HG03025 (cell line): ENCODE results near the gene POLR3GL.
A peak's percentile ranks its signal among the peaks of the same experiment; 100 is the strongest.

Source experiments
- ATAC-seq: cut with Tn5 transposase; IDR thresholded peaks from one replicate; pipeline ENCODE4 v1.9.1; 2021; ENCODE audit warnings: mild to moderate bottlenecking, moderate library complexity; ENCODE audit not compliant: unreplicated experiment, low FRiP score

POLR3GL gene

DNA sequence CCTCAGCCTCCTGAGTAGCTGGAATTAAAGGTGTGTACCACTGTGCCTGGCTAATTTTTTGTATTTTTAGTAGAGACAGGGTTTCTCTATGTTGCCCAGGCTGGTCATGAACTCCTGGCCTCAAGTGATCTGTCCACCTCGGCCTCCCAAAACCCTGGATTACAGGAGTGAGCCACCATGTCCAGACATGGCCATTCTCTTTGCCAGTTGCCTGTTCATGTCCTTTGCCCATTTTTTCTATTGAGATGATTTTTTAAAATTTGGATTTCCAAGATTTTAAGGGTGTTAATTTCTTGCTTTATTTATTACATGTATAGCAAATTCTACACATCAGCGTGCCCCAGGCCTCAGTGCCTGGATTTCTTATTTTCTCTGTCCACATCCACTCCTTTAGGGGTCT, 2.8 kb downstream of the POLR3GL start:
- ATAC-seq: no peak

DNA sequence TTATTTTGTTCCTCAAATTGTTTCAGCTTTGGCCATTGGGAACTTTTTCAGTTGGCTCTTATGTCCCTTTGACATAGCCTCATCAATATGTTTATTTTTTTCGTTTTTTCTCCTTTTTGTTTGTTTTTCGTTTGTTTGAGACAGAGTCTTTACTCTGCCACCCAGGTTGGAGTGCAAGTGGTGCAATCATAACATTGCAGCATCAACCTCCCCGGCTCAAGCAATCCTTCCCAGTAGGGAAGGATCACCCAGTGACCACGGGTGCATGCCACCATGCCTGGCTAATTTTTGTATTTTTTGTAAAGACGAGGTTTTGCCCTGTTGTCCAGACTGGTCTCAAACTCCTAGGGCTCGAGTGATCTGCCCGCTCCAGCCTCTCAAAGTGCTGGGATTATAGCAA, 8.1 kb downstream of the POLR3GL start:
- no peak for ATAC-seq

DNA sequence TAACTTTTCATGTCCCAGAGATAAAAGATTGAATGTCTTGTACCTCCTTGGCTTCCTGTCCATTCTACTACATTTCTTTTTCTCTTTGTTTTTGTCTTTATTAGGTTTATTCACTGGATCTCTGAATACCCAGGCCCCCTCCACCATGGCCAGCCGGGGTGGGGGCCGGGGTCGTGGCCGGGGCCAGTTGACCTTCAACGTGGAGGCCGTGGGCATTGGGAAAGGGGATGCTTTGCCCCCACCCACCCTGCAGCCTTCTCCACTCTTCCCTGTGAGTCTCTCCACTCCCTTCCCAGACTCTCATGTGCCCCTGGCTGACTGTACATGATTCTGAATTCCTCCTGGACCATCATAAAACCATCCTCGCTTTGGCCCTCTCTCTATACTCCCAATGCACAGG, 10.2 kb downstream of the POLR3GL start:
- ATAC-seq: no peak

DNA sequence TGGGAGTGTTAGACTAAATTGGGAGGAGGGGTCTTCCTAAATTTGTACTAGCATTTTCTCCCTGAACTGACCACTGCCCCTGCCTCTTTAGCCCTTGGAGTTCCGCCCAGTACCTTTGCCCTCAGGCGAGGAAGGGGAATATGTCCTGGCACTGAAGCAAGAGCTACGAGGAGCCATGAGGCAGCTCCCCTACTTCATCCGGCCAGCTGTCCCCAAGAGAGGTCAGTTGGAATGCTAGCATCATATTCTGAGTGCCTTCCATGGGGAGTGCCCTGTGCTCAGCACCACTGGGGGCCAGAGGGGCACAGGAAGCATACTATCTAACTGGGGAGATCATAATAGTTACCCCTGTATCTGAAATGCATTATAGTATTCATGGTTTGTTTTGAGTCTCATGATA, 10.7 kb downstream of the POLR3GL start:
- no peak for ATAC-seq

DNA sequence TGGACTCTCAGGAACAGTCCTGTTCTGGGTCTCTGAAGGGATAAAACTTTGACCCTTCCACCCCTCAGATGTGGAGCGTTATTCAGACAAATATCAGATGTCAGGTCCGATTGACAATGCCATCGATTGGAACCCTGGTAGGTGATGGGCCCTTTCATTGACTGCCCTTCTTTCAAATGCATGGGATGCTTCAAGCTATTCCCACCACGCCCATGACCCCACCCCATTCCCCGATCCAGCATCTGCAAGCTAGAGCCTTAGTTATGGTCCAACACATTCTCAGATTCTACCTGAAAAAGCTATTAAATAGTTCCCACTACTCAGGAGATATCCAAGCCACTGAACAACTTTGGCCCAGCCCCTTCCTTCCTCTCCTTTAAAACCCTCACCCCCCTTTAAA, 12.5 kb downstream of the POLR3GL start:
- no peak for ATAC-seq

DNA sequence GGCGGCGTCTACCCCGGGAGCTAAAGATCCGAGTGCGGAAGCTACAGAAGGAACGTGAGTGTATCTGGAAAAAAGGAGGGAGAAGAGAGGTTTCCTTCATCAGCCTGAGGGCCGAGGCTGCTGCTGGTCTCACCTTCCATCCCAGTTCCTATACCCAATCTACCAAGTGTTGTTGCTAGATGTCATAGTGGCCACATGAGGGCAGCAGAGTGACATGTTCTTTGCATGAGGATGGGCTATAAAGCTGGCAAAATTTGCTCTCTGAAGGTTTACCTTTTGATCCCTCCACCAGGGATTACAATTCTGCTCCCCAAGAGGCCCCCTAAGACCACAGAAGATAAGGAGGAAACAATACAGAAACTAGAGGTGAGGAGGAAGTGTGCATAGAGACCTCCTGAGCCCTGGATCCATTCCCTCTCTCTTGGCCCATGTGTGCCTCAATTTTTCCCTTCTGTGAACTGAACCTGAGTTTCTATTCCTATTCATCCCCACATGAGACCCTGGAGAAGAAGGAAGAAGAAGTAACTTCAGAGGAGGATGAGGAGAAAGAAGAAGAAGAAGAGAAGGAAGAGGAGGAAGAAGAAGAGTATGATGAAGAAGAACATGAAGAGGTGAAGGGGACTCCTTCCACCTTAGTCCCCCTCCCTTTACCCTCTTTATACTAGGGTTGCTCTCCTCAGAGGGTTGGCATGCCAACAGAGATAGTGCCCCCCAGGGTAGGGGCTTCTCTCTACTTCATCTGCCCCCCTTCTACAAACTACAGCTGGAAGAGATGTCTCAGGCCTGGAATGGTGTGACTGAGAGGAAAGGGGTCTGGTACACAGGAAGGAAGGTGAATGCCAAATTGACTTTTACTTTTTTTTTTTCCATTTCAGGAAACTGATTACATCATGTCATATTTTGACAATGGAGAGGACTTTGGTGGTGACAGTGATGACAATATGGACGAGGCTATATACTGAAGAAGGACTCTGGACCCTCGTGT, 13.3 kb downstream of the POLR3GL start:
- ATAC-seq: no peak

DNA sequence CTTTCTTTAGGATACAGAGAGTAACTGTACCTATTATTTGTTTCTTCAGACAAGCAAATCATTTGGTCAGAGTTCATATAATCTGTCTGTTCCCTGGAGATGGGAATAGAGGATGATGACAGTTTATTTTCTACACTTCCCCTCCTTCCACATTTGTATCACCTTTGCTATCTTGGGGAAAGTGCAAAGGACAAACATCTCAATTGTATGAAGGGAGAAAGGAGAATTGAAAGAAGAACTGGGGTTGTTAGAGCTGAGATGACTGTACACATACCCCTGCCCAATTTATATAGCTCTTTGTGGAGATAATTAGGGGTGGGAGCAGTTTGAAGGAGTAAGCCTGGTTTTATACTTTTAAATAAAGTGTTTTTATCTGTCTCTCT, 14.0 kb downstream of the POLR3GL start:
- no peak for ATAC-seq

DNA sequence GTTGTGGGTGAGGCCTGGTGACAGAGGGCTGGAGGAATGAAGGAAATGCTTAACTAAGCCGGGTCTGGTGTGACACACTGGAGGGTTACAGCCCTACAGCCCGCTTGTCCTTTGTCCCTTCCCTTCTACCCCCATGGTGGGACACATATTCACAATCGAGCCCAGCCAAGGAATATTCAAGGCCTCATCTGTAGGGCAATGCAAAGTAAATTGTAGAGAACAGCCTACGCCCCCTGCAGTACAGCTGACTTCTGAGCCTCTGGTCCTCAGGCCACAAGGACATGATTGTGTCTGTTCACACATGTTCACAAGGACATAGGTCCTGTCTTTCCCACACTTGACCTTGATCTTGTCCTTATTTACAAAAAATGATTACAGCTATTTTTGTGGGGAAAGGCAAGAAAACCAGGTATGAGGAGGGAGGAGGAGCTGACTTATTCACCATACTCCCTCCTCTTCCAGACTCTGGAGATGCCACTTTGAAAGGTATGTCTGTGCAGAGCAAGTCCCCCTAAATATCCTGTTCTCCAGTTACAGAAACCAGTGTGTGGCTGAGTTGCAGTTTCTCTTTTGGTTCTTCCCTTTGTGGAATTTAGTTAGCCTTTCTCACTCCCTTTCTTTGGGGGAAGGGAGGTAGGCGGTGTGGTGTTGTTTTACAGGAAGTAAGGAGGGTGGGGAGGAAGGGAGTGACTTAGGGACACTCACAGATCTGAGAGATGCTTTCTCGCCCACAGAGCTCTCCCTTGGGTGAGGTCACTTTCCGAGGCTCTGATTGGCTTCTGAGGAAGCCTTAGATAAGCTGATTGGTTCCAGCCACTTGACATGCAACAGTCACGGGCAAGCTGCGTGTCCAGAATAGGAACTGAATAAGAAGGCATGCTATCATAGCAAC, 14.6 kb downstream of the POLR3GL start:
- peak; percentile 90 for ATAC-seq

DNA sequence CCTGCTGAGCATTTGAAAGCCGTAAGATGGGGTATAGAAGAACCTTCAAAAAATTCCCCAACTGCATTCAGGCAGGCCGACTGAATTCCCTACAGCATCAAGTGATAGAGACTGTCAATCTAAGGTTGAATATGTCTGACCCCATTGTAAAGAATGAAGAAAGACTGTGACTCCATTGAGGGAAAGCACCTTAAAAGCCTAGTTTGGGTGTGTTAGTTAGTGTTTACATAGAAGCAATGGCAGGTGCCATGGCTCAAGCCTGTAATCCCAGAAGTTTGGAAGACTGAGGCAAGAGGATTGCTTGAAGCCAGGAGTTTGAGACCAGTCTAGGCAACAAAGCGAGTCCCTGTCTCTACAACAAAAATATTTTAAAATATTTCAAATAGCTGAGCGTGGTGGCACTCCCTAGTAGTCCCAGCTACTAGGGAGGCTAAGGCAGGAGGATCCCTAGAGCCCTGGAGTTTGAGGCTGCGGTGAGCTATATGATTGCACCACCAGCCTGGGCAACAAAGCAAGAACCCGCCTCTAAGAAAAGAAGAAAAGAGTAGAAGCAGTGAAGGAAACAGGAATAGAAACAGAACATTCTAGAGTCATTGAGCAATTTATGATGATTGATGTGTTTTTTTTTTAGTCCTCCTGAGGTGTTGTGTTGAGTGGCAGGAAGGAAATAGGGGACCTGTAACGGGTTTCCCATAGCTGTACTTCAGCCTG, 15.4 kb downstream of the POLR3GL start:
- ATAC-seq: peak; percentile 18

DNA sequence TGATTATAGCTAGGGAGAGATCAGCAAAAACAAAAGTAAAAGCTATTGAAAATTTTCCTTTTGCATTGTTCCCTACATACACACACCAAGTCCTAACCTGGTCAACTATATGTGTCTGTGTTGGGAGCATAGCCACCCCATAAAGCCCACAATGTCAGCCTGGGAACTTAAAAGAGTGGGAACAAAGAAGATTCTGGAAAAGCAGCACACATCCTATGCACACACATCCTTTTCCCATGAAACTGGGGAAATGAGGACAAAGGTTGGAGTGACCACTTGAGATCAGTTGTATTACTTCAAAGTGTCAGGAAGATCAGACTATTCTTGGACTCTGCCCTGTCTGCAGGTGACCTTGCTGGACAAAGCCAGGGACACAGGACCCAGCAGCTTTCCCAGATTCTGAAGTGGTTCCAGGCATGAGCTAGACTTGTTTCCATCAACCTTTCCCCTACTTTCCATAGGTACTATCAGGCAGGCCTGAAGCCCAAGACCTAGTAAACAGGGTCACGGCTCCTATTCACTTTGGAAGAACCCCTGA, 16.0 kb downstream of the POLR3GL start:
- ATAC-seq: no peak

DNA sequence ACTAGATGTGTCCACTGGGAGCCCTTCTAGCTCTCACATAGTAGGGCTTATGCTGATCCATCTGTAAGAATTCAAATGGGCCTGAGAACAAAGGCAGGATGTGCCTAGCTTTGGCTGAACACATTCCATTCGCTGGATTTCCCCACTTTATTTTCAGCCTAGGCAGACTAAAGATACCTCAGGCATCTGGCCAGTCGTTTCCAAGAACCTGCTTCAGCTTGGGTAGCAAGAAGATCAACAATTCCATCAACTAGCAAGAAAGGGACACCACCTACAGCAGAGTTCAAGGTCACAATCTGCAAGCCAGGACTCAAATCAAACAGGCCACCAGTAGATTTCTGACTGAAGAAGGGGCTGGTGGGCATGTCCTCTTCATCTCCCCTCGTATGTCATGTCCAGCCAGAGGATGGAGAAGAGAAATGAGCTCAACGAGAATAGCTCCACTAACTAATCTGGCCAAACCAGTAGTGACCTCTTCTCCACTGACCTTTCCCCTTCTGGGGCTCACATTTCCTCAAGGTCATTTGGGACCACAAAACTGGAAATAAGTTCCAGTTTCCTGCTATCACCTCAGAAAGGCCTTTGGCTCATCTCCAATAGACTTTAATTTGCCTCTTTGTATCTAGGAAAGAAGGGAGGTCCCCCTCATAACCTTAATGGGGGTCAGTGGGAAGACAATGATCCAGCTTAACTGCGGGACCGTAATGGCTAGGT, 17.7 kb downstream of the POLR3GL start:
- ATAC-seq: no peak

DNA sequence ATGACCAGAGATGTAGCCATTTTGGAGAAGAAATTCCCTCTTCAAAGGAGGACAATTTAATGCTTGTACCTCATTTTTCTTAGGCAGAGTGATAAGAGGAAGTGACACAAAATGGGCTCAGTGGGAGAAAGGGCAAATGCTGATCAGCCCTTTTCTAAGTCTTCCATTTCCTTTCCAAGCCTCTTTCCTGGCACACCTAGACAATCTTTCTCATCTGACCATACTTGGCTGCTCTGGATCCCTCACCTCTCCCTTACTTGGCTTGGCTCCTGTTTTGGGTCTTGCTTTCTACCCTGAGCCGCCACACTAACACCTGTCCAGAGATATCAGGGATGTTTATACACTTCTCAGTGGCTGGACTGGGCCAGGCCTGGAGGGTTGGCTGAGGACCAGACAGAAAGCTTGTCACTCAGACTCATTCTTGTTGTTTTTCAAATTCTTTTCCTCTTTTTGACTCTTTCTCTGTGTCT, 18.8 kb downstream of the POLR3GL start:
- ATAC-seq: no peak

DNA sequence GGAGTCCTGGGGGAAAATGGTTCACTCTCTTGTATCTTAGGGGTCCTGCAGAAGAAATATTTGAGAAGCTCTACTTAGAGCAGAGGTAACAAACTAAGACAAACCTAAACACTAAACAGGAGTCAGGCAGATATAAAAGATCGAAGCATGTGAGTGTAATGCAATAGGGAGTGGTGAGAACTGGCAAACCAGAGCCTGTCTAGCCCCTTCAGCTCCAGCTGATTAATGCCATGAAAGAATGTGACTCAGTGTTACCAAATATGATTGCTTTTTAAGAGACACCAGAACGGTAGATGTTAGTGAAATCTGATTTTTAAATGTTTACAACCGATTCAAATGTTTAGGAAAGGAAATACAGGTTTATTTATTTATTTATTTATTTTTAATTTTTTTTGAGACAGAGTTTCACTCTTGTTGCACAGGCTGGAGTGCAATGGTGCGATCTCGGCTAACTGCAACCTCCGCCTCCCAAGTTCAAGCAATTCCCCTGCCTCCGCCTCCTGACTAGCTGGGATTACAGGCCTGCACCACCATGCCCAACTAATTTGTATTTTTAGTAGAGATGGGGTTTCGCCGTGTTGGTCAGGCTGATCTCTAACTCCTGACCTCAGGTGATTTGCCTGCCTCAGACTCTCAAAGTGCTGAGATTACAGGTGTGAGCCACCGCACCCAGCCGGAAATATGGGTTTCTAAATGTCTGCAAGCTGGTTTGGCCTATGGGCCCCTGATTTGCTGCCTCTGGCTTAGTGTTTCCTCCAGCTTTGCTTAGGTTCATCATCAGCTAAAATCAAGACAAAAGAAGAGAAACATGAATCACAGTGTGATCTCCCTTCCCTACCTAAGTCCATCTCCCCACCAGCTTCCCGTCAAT, 19.7 kb downstream of the POLR3GL start:
- no peak for ATAC-seq

DNA sequence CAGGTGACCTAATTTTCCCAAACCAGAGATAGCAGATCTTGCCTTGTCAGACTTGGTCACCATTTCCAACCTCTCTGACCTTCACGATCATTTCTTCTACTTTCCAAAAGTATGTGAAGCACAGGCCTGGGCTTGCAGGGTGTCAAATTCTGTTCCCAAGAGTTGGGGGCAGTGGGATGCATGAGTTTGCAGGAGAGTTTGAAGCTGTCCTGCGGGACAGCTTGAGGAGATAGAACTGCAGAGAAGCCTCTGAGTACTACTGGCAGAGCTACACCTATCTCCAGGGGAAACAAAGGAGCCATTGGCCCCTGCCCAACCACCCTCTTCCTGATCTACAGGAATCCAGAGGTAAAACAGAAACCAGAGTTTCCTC, 20.6 kb downstream of the POLR3GL start:
- no peak for ATAC-seq

DNA sequence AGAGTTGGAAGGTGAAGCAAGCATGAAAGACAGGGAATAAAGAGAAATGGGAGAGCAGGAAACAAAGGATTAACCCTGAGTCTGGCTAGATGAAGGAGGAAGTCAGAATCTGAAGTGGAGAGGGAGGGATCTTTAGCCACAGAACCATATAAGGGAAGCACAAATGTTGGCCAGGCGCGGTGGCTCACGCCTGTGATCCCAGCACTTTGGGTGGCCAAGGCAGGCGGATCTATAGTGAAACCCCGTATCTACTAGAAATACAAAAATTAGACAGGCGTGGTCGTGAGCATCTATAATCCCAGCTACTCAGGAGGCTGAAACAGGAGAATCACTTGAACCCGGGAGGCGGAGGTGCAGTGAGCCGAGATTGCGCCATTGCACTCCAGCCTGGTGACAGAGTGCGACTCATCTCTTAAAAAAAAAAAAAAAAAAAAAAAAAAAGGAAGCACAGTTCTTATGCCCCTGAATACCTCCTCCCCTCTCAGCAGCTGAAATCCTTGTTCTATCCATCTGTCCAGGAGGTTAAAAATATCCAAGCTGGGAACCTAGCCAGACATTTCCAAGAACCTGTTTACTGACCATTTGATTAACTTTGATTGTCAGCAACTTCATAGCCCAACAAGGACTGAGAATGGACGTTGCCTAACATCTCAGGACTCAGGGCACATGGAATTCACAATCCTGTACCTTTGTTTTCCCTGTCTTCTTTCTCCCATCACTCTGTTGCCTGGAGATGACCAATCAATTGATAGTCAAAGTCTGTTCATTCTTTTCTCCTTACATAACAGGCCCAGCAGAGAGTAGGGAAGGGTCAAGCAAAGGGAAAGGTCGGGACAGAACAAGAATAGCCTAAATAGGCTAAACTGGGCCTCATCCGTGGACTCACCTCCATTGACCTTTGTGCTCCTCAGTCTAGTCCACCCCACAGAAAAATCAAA, 21.3 kb downstream of the POLR3GL start:
- no peak for ATAC-seq

DNA sequence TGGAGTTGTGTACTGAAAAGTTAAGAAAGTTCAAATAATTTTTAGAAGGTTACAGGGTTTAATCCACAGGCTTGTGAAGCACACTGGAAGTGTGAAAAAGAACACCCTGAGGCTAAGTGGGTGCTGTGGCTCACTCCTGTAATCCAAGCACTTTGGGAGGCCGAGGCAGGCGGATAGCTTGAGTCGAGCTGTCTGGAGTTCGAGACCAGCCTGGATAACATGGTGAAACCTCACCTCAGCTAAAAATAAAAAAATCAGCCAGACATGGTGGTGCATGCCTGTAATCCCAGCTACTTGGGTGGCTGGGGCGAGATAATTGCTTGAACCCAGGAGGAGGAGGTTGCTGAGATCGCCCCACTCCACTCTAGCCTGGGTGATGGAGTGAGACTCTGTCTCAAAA, 22.1 kb downstream of the POLR3GL start:
- ATAC-seq: no peak

DNA sequence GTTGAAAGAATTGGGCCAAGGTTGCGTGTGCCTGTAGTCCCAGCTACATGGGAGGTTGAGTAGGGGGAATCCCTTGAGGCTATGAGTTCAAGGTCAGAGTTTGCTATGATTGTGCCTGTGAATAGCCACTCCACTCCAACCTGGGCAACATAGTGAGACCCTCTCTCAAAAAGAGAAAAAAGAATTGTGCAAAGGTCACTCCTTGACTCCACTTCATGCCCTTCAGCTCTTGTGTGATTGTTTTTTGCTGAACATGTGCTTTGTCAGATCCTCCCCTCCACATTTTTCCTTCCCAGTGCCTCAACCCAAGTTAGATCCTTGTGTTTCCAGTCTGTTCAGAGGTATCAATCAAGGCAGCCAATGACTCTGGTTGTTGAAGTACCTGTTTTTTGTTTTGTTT, 23.4 kb downstream of the POLR3GL start:
- no peak for ATAC-seq

DNA sequence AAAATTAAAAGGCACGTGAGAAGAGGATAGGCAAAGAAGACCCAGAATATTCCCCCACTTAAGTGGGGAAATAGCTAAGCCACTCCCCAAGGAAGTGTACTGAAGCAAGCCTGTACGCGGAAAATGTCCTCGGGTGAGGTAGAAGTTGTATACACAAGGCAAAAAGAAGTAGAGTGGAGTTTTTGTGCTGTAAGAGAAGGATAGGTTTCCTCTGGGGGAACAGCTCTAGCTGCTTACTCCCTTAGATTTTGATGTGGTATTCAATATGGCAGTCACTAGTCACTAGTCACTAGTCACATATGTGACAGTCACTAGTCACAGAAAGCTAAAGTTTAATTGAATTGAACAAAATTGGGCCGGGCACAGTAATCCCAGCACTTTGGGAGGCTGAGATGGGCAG, 24.3 kb downstream of the POLR3GL start:
- no peak for ATAC-seq
